ENCODE results near the gene TMEM132D. TPM values are rescaled to one million over a fixed set of nuclear protein-coding genes. Genes with fewer than 3 reads are reported as not detected.

TMEM132D gene
- total and polyA plus RNA-seq, 2 of the 4 experiments (the other 2 are of a cell fraction) = not detected

GRCh38 chr12:129729170-129729569, 174.7 kb downstream of the TMEM132D start:
- Histone ChIP-seq H2AK5ac (ENCODE audit: low read depth, low read length) (no peak overlapping the region), H3K9me1 (ENCODE audit: insufficient read depth, low read length) (no peaks in the 10 kb centered on the region), H4K91ac (ENCODE audit: insufficient read depth, low read depth, low read length) (no peak overlapping the region), H2BK5ac (ENCODE audit: low read depth, low read length, poor library complexity, severe bottlenecking) (no peak overlapping the region), H3K9ac (ENCODE audit: low read depth, low read length) (no peak overlapping the region), H3K4me3 (ENCODE audit: insufficient read depth, low read depth, low read length) (no peak overlapping the region), H4K8ac (ENCODE audit: low read depth in 2 of 2, low read length in 2 of 2) (no peak overlapping the region), H2BK120ac (ENCODE audit: low read depth, low read length) (no peak overlapping the region), H3K9me3 (ENCODE audit: control insufficient read depth, insufficient read depth, low read length) (peaks cover 35% of the 10 kb centered on the region), H3K18ac (ENCODE audit: low read depth, low read length) (no peak overlapping the region), H3K36me3 (ENCODE audit: control insufficient read depth, insufficient read depth, low read length) (no peaks in the 10 kb centered on the region), H2AFZ (replicated peaks; ENCODE audit: low read length, poor library complexity) (no peak overlapping the region), H2BK20ac (ENCODE audit: low read depth, low read length) (no peak overlapping the region), H4K20me1 (ENCODE audit: insufficient read depth, low read length) (no peaks in the 10 kb centered on the region), H3K27me3 (ENCODE audit: control insufficient read depth, insufficient read depth, low read length) (no peaks in the 10 kb centered on the region), H2AK9ac (replicated peaks; ENCODE audit: low read depth, low read length, poor library complexity) (no peak overlapping the region), H3K56ac (ENCODE audit: extremely low read depth, insufficient read depth, low read length) (no peak overlapping the region), H3K14ac (replicated peaks; ENCODE audit: low read depth, low read length) (no peak overlapping the region), H3K79me1 (ENCODE audit: low read depth in 1 of 2, low read length in 2 of 2) (no peaks in the 10 kb centered on the region), H2BK15ac (ENCODE audit: low read depth, low read length) (no peak overlapping the region), H3K4me2 (ENCODE audit: low read depth, low read length) (no peak overlapping the region), H3K27ac (ENCODE audit: insufficient read depth, low read length) (no peak overlapping the region), H3K4me1 (ENCODE audit: control insufficient read depth, insufficient read depth, low read length) (no peaks in the 10 kb centered on the region), H3K4ac (ENCODE audit: low read depth, low read length) (no peak overlapping the region), H3K23ac (ENCODE audit: low read depth, low read length) (no peak overlapping the region), H4K5ac (ENCODE audit: low read depth, low read length) (no peak overlapping the region)
- intact Hi-C loops (cut with micrococcal nuclease) (no loop called here), dilution Hi-C loops (cut with HindIII; ENCODE audit: low sequenced_read_pairs, unreplicated experiment) (no loop called here), in situ Hi-C loops (cut with MboI; ENCODE audit: low sequenced_read_pairs) (no loop called here)
- no peak for ATAC-seq (ENCODE audit: low read depth)
- ChIA-PET POLR2A (ENCODE audit: unreplicated experiment) (no interaction called here), CTCF (no interaction called here)
- no peak for DNase-seq
- BruUV-seq (replicated peaks) = no TSS peak
- 0% methylated on average over 1 of the region's 2 CpGs; no CpG with 5 or more reads in 1 of the 2 experiments for WGBS, 2 experiments (ENCODE audit: extremely low coverage in 2 of 2, insufficient read length in 1 of 2)
- TF ChIP-seq RAD21 (IDR thresholded peaks at IDR 0.05; ENCODE audit: low read length) (no peak), MAFK (IDR thresholded peaks at IDR 0.05; ENCODE audit: low read depth, low read length) (no peak), MXI1 (IDR thresholded peaks at IDR 0.05; ENCODE audit: borderline replicate concordance, low read depth, low read length) (no peak), RFX5 (IDR thresholded peaks at IDR 0.05; ENCODE audit: low read depth, low read length) (no peak), CEBPB (IDR thresholded peaks at IDR 0.05; ENCODE audit: low read depth, low read length) (no peak), FOS (IDR thresholded peaks at IDR 0.05; ENCODE audit: low read depth, low read length) (no peak), USF2 (IDR thresholded peaks at IDR 0.05; ENCODE audit: low read depth, low read length) (no peak), ELK1 (IDR thresholded peaks at IDR 0.05; ENCODE audit: borderline replicate concordance, low read depth, low read length) (no peak), NFE2L2 (IDR thresholded peaks at IDR 0.05; ENCODE audit: low read depth, low read length) (no peak), MAZ (IDR thresholded peaks at IDR 0.05; ENCODE audit: borderline replicate concordance, low read depth, low read length) (no peak), SMC3 (IDR thresholded peaks at IDR 0.05; ENCODE audit: low read depth, low read length) (no peak), CHD1 (IDR thresholded peaks at IDR 0.05; ENCODE audit: low read depth, low read length) (no peak), POLR2A (IDR thresholded peaks at IDR 0.05; ENCODE audit: low read depth, low read length) (no peak), BHLHE40 (IDR thresholded peaks at IDR 0.05; ENCODE audit: low read depth, low read length) (no peak), RCOR1 (IDR thresholded peaks at IDR 0.05; ENCODE audit: insufficient replicate concordance, low read length) (no peak), CTCF (conservative IDR thresholded peaks at IDR 0.05; ENCODE audit: low read depth, low read length) (no peak)
